Adrenal gland (tissue), 5 donors: ENCODE results near the gene SLC25A23.

Source experiments
- POLR2A ChIP-seq, 2 donors: fragments of 450-650 bp; IDR thresholded peaks; one replicate each; pipeline ENCODE4 v1.6.1; 2017; ENCODE audit warnings: antibody characterized with exemption in 2 of 2, mild to moderate bottlenecking in 2 of 2, moderate library complexity in 1 of 2
- TF ChIP-seq, protein P1 (sequence below), 6 experiments: fragments of 450-650 bp in 4 of 6; fragments of 200-600 bp in 2 of 6; sonication (generic) in 1 of 6; IDR thresholded peaks; 1 replicate in 5 of 6; 2 replicates in 1 of 6; pipeline versions ENCODE4 v1.5.1 to v1.8.0; 2016 to 2021; ENCODE audit warnings: antibody characterized with exemption in 6 of 6, mild to moderate bottlenecking in 2 of 6, moderate library complexity in 1 of 6
- donor health status: DM: no; HTN: no; CAD: no.

DNA sequence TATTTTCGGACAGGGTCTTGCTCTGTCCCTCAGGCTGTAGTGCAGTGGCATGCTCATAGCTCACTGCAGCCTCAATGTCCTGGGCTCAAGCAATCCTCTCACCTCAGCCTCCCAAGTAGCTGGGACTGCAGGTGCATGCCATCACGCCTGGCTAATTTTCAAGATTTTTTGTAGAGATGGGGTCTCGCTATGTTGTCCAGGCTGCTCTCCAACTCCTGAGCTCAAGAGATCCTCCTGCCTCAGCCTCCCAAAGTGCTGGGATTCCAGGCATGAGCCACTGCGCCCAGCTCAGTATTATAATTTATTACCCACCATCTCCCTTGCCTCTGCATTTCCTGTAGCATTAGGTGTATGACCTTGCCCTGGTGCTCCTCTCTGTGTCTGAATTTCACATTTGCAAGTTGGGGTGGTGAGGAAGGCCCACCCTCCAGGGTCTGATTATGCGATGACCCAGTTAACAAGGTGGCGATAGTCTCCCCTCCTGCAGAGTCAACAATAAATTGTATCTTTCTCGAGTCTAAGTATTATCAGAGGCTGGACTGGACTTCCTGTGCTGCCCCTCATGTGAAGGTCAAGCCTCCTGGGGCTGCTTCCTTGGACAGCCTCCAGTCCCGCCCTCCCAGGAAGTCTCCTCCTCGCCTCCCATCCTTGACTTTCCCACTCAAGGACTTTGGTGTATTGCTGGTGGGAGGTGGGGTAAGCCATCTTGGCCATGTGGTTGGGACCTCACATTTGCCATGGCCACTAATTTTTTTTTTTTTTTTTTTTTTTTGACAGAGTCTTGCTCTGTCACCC is 44.0 kb upstream of the SLC25A23 start:
- TF ChIP-seq, protein P1, sequence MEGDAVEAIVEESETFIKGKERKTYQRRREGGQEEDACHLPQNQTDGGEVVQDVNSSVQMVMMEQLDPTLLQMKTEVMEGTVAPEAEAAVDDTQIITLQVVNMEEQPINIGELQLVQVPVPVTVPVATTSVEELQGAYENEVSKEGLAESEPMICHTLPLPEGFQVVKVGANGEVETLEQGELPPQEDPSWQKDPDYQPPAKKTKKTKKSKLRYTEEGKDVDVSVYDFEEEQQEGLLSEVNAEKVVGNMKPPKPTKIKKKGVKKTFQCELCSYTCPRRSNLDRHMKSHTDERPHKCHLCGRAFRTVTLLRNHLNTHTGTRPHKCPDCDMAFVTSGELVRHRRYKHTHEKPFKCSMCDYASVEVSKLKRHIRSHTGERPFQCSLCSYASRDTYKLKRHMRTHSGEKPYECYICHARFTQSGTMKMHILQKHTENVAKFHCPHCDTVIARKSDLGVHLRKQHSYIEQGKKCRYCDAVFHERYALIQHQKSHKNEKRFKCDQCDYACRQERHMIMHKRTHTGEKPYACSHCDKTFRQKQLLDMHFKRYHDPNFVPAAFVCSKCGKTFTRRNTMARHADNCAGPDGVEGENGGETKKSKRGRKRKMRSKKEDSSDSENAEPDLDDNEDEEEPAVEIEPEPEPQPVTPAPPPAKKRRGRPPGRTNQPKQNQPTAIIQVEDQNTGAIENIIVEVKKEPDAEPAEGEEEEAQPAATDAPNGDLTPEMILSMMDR (IDR thresholded peaks at IDR 0.05) = no peak
- TF ChIP-seq POLR2A (IDR thresholded peaks at IDR 0.05) = no peak
